T-helper 2 cell treated with Interferon-gamma antibody and Interleukin-4, amounts not matched to agents 100 ng/mL and 5 ng/mL, for 36 hours (primary cell): Measurements from ENCODE around the gene MRPL40. TPM values are rescaled to one million over a fixed set of nuclear protein-coding genes. Genes with fewer than 3 reads are reported as not detected.

ENCODE experiments used
- intact Hi-C: fragments of 100-400 bp; cut with micrococcal nuclease; formaldehyde crosslinking; loops from one replicate; pipeline ENCODE4 v1.15.1; 2023
- total RNA-seq: library from RNA; stranded (reverse); gene quantifications from 2 replicates; pipeline ENCODE4 v1.2.3, GENCODE V29; 2022

Gene MRPL40
- total RNA-seq: 20.1 and 23.4 TPM in 2 replicates

DNA sequence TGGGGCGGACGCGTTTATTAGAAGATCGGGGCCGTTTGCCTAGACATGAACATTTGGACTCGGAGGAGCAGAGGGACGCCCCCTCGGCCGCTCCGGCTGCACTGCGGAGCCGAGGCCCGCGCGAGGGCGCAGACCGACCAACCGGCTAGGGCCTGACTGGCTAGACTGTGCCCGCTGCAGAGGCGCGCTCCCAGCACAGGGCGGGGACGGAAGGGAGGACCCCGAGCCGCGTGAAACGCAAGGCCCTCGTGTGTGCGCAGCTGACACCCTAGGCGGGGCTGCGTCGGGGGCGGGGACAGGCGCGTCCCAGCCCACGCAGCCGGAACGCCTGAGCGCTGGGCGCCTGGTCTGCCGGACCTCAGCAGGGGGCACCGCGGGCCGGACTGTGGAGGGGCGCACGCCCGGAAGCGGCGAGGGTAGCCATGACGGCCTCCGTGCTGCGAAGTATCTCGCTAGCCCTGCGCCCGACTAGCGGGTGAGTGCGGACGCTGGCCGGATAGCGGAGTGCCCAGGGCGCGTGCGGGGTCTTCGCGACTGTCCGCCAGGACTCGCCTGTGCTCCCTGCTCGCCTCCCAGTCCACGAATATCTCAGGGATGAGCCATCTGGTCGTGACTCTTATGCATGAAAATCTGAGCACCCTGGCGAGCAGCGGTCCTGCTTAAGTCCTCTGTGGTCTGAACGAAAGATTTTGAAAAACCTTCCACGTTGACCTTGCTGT lies at the start of gene MRPL40:
MRPL40 (plus strand) TSS at position 413 of the 719 bp plus-strand sequence; CDS start at position 423, 10 bp downstream.
- intact Hi-C loops: loop anchor here (1.0 to 5.0 kb wide), 4 partner anchors 15 to 253 kb away; partner anchors contain the start of genes C22orf39, CDC45, CLTCL1 and SLC25A1

DNA sequence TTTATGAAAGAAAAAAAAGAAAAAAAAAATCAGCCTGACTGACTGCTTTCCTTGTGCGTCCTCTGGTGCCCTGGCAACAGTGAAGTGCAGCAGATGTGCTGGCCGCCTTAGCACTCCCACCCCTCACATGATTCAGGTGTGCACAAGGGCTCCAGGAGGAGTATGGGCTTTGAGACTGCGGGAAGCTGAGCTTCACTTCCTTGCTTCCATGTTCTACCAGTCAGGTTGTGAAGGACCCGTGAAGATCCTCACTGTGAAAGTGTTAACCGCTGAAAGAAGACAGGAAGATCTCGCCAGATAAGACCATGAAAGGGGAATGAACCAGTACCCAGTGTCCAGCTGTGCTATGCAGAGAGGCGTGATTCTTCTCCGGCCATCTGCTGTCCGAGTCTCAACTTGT lies 49.1 kb upstream of the MRPL40 start:
- intact Hi-C loops: no loop called here

DNA sequence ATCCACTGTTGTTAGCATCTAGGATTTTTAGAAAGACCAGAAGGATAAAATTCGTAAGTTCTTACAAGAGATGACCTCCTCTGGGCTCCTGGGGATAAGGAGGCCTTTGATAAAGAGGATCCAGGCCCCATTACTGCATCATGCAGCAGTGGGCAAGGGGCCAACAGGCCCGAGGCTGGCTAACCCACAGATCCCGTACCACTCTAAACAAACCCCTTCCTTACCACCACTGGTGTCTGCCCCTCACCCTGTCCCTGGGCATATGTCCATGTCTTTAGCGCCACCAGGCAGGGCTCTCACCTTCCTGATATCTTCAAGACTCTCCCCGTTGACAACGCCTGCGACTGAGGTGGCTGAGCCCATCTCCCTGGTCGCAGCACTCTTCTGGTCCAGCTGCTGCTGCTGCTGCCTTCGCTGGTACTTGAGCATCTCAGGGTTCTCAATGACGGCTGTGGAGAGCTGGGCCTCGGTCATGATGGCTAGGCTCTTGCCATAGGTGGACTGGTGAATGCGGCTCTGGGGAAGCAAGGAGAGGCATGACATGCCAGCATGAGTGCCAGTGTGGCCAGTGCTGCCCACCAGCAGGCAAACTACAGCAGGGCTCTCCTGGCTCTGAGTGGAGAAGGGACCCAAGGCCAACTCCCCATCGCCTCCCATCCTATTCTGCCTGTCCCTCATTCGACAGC lies 47.0 kb upstream of the MRPL40 start:
- intact Hi-C loops: no loop called here

DNA sequence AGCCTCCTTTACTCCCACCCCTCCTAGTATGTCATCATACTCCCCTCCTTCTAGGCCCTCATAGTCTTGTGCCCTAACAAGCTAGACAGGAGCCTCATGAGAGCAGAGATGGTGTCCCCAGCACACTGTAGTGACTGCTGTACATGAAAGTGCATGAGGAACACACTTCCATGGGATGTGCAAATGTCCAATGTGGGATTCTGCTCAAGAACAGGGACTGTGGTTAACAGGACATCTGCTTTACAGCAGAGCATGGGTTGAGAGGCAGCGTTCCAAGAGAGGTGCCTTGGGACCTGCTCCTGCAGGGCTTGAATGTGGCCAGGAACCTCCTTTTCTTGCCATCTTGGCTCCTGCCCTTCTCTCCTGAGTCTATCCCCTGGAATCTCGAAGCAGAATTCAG lies 46.1 kb upstream of the MRPL40 start:
- intact Hi-C loops: no loop called here

DNA sequence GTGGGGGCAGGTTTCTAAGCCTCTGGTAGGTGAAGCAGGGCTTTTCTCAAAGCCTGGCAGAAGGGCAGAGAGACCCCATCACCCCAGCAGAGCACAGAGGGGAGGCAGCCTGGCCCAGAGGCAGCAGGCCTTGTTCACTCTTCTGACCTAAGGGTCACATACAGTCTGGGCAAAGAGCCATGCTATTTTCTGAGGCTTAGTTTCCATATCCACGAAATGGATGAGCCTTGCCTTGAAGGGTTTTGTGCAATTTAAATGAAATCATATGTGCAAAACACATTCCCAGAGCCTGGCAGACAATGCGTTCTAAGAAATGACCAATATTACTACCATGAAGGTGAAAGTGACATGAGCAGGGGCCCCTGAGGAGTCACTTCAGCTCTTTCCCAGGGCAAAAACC lies 45.3 kb upstream of the MRPL40 start:
- intact Hi-C loops: no loop called here

DNA sequence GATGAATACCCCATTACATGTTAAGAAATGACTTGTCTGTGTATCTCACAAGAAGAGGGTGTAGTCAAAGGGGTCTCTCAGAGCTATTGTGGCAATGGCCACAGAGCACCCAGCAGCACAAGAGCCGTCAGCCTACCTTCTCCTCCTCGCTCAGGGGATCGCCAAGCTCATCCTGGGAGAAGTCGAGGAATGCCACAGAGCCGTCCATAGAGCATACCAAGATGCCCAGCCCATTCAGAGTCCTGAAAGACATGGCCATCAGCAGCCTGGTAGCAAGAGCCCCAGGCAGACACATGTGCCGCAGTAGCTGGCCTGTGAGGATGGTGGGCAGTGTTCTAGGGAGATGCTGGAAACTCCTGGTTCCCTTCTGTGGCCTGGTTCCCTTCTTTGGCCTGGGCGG lies 44.8 kb upstream of the MRPL40 start:
- intact Hi-C loops: no loop called here

DNA sequence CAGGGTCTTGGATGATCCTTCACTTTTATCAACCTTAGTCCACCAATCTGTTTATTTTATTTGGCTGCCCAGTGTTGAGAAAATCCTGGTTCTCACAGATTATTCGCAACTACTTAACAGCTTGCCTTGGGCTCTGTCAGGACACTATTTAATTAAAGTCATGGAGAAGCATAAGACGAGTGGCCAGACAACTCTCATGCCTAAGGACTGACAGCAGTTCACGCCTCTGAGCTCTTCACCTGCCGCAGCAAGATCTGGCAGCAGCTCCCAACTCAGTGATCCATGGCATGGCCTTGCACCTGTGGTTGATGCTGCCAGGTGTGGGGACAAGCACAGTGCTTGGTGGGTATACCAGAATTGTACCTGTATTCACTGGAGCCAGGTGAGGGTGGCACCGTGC lies 38.6 kb upstream of the MRPL40 start:
- intact Hi-C loops: no loop called here

DNA sequence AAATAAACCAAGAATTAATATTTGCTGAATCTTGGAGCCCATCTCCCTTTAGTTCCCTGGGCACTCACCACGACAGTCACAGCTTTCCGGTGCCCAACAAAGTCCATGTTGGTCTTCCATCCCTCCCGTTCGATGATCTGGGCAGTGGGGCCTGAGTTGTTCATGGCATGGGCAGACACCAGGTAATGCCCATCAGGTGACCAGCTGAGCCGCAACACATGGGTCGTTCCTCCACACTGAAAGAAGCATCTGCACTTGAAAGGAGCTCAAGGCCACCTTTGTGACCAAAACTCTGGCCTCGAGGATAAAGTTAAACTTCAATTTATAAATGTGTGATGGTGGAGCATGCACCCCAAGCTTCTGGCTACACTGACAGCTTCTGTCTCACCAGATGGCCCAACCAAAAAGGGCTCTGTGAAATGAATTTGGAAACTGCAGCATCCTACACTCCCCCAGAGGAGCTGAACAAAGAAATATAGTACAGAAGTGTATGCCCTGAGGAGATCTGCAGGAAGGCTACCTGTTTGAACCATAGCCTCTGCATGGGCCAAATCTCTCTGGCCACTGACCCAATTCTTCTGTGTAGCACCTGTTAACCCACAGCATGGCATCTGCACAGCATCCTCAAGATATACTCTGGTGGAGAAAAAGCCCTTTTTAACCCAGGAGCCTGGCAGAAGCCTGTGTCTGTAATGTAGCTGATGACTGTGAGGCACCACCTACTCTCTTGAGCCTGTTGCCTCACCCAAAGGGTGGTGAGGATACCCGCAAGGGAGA lies 37.9 kb upstream of the MRPL40 start:
- intact Hi-C loops: no loop called here

DNA sequence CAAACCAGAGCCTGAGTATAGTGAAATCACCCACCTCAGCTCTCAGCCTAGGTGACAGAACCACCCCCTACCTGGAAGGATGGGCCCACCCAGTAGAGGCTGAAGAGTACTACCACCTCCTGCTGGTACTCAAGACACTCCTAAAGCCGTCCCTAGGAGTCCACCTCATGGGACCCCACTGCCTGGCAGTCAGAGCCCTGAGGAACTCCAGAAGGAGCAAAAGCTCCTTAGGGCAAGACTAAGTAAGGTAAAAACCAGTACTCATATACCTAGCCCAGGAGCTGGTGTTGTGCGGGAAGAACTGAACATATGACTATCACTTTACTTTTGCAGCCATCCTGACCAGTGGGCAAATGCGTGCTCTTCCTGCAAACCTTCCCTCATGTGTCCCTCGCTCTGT lies 37.1 kb upstream of the MRPL40 start:
- intact Hi-C loops: no loop called here

DNA sequence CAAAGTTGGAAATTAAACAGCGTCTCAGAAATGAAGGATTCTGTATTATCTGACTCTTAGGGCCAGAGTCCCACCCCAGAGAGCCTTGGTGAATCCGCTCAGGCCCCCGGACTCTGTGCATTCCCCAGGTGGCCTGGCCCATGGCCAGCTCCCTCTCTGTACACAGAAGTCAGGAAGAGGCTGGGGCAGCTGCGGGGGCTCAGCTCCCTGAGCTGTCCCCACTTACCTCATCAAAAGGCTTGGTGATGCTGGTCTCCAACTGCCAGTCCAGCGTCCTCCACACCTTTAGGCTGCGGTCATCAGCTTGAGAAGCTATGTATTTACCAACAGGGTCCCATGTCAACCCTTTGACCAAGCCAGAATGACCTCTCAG lies 35.8 kb upstream of the MRPL40 start:
- intact Hi-C loops: no loop called here

DNA sequence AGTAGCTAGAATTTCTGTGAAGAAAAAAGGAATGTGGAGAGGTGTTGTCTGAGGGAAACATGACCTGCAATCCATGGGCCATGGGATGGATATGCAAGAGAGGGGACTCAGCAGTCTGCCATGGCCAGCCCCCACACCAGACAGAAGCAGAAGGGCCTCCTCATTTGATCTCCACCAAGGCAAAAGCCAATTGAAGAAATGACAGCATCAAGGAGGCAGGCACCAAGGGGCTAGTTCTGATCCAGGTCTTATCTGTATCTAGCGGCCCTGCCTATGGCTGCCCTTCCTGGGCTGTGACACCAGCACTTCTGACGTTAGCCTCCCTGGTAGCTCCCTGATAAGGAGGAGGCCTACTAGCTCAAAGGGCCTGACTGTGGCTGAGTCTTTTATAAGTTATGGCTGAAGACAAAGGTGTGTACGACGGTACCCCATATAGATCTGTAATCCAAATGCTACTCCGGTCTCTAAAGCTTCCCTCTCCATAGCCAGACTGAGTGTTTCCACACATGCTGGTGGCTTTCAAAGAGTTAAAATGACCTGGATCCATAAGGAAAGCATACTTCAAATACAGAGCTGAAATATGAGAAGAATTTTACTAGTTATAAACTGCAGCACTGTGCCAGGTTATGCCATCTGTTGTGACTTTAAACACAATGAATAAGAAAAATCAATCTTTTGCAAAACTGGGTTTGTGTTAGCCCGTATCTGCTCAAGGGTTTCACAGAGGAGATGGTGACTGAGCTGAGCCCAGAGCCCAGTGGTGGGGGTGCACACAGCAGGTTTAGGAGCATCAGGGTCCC lies 35.2 kb upstream of the MRPL40 start:
- intact Hi-C loops: no loop called here

DNA sequence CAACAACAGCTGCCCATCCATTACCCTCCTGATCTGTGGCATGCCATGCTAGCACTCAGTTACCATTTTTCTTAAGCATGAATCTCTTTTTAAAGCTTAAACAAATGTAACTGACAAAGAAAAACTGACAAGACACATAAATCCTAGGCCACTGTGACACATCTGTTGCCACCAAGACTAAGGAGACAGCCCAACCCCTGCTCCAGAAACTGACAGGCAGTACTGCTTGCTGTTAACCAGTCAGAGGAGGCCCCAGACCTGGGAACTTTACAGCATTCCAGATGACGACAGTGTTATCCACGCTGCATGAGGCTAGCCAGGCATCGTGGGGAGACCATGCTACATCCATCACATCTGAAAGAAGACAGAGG lies 34.6 kb upstream of the MRPL40 start:
- intact Hi-C loops: no loop called here

DNA sequence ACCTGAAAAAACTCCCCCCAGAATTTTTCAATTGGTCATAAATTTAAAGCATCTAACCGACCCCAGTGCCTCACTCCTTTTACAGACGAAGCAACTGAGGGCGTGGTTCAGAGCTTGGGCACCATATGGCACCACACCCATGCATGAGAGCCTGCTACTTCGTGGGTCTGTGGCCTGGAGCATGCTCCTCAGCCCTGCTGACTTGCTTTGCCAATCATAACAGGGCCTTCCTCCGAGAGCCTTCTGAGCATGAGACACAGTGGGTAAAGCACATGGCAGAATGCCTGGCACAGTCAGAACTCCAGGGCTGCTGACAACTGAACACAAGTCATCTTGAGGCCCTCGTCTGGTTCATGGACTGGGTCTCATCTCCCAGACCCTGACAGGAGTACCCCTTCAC lies 34.1 kb upstream of the MRPL40 start:
- intact Hi-C loops: no loop called here

DNA sequence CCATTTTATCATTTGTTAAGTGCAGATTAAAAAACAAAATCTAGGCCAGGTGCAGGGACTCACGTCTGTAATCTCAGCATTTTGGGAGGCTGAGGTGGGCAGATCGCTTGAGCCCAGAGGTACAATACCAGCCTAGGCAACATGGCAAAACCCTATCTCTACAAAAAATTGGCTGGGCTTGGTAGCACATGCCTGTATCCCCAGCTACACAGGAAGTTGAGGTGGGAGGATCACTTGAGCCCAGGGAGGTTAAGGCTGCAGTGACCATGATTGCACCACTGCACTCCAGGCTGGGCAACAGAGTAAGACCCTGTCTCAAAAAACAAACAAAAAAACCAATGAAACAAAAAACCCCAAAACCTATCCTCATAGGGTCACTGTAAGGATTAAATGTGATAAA lies 33.7 kb upstream of the MRPL40 start:
- intact Hi-C loops: no loop called here

DNA sequence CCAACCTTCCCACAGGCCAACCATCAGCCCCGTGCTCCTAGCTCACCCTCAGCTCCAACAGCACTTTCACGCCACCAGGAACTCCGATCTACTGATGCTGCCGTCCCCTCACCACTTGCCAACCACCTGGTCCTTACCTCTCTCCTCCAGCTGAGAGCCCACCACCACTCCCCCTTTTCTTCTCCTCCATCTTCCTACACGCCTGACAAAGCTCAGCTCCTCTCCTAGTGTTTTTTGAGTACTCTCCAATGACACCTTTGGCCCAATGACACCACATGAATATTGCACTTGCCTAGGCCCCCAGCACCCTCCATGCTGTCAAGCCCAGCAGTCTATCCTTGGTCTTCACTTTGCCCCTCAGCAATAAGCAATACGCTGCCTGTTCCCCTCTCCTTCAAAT lies 31.5 kb upstream of the MRPL40 start:
- intact Hi-C loops: no loop called here

DNA sequence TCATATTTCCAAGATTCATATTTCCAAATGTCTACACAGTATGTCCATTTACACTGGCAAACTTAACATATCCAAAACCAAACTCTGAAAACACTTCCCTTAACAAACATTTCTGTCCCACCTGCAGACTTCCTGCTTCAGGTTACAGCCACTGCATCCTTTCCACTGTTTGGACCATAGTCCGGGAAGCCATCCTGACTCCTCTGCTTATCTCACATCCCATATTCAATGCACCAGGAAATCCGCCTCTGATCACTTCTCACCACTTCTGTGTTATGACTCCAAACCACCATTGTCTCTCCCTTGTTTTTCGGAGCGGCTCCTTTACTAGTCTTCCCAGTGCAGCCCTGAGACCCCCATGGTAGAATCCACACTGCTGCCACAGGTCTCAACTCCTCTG lies 30.9 kb upstream of the MRPL40 start:
- intact Hi-C loops: no loop called here

DNA sequence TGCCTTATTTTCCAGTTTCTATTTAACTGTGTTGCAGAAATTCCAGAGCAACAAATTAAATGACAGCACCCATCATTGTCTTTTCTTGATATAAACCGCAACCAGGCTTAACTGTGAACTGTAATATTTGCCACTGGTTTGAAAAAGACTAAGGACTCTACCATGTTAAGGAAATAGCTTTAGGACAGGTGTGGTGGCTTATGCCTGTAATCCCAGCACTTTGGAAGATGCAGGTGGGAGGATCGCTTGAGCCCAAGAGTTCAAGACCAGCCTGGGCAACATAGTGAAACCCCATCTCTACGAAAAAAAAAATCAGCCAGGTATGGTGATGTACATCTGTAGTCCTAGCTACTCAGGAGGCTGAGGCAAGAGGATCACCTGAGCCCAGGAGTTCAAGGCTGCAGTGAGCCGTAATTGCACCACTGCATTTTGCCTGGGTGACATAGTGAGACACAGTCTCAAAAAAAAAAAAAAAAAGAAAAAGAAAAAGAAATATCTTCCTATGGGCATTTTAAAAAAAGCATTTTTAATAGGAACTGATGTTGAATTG lies 29.6 kb upstream of the MRPL40 start:
- intact Hi-C loops: no loop called here

DNA sequence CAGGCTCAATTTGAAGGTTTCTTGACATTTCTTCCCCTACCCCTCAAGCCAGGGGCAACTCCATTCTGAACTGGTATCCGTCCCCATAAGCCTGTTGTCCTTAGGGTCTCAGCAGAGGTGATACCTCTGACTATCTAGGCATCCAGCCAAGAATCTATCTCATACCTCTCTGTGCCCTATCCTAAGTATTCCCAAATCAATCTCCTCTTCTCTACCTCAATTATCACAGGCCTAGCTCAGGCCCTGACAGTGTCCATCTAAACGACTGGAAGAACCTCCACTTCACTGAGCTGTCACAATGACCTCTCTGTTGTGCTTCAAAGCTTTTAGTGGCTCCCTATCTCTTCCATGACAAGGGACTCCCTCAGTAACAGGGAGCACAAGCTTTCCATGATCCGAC lies 27.7 kb upstream of the MRPL40 start:
- intact Hi-C loops: no loop called here

DNA sequence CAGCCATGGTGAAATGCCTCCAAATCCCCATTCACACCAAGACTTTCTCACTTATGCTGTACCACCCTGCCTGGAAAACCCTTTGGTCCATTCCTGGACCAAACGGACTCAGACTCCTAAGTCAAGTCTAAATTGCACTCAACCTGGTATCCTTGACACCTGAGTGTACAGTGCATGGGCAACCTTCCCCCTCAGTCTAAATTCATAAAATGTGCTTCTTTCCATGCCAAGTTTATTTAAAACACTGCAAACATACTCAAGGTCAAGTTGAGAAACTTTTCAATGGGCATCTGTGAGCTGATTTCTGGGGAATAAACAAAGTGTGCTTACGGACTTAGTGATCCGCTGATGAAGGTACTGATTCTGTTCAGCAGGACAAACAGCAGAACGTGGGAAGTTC lies 27.2 kb upstream of the MRPL40 start:
- intact Hi-C loops: no loop called here

DNA sequence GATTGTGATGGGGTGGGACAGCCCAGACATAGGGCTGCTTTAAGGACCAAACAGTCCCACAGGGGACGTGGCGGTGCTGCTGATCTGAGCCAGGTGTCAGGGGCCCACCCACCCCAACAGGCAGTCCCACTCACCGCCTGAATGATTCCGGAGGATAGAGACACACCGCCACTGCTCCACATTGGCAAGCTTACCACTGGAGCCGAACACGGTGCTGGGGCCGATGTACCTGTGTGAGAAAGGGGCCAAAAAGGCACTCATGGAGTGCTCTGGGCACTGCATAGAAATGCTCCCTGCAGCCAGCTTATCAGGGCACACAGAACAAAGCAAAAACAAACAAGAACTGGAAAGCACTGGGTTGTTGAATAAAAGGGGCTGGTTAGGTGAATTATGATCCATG lies 26.7 kb upstream of the MRPL40 start:
- intact Hi-C loops: no loop called here

DNA sequence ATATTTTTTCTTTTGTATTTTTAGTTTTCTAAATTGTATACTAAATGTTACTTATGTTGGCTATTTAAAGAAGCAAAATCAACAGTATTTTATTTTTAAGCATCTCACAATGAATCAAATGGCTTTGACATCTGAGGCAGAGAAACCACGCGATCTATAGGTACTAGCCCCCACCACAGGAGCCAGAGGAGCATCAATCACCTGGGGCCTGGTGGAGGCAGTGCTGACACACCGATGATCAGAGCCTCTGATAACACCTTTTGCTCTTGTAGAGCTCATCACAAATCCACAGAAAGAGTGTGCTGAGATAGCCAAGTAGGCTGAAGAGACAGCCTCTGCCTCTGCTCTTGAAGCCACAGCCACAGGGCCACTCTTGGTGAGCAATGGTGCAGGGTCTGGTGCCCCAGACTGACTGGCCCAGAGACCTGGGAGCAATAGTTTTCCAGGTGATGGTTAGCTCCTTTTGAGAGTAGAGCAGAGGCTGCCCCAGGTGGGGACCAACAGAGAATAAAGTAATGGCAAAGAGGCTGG lies 26.0 kb upstream of the MRPL40 start:
- intact Hi-C loops: no loop called here
